CD4-positive, alpha-beta T cell treated with Interferon gamma for 1 hour (primary cell): ENCODE measurements around the gene ITK.

ENCODE experiments used
- DNase-seq: peaks from one replicate; pipeline ENCODE4 v3.0.0-alpha.2; 2020

Gene ITK

DNA sequence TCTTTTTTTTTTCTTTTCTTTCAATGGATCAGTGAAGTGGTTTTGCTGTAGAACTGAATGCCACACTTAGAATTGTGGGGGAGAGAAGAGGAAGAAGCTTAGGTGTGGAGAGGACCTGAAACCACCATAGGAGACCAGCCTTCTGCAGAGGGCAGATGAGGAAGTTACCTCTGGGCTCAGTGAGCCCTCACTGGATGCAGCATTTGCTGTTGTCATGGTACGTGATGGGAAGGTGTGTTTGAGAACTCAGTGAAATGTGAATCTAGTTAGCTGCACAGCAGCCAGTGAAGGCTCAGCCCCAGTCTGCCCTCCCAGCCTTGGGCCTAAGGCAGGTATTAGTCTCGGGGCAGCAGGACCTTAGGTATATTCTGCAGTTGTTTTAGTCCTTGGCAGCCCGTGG lies 102.8 kb downstream of the ITK start:
- peak; percentile 69 for DNase-seq

DNA sequence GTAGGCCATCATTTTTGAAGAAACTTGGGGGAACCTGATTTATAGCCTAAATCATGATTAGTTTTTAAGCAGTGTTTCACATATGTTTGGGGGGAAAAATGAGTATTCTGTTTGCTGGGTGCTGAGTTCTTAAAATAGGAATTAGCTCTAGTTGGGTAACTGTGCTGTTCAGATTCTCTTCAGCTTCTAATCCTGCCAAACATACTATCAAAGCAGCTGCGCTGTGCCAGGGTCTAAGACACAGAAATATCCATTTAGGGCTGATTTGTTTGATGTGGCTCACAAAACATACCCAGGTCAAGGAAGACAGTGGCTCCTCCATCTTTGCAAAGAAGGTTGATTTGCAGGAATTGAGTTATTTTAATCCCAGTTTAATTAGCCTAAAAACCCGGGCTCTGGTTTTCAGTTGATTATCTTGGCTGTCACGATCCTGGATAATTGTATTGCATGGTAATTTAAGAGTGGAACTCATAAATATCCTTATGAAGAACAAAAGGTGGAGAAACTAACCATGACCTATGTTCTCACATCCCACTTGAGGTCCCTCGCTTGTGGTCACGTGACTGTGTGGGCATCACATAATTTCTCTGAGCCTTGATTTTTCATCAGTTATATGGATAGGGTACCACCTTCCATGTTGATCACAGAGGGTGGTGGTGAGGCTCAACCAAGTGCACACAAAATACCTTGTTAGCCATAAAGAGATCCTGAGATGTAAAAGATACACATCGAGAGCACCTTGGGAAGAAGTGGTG lies 104.0 kb downstream of the ITK start:
- no peak for DNase-seq

DNA sequence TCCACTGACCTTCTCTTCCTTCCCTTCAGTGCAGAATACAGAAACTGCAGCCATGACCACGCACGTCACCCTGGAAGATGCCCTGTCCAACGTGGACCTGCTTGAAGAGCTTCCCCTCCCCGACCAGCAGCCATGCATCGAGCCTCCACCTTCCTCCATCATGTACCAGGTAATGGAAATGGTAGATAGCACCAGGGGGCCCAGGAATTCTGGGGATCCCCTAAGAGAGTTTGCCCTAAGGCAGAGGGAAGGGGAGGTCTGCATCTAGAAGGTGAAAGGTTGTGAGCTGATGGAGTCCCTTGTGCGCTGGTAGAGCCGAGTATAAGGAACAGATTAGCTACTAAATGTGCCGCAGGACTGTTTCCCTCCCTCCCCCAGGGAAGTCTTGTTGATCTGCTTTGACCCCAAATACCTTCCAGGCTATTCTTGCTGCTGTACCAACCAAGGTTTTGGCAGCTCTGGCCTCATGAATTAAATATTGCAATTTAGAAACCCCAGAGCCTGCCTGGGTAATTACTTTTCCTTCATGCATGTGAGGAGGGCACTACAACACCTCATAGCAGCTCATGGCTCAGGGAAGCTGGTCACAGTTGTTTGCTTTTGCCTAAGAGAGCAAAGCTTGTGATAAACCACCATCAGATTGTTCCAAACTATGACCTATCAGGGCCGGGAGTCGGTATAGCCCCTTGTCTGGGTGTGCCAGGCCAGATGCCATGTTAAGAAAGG lies 104.8 kb downstream of the ITK start:
- DNase-seq = no peak

DNA sequence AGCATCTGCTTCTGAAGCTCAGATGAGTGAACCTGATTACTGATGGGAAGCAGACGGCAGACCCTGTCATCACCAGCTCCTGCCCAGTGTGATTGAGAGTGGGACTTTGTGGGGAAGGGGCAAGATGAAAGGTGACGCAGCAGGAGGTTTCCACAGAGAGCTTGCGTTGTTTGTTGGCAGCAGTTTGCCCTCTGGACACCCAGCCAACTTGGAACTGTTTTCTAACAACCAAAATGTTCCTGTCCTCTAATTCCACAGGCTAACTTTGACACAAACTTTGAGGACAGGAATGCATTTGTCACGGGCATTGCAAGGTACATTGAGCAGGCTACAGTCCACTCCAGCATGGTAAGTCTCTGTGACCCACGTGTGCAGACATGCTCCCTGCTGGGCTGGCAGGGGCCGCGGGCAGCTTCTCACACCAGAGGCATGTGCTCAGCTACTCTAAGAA lies 106.1 kb downstream of the ITK start:
- no peak for DNase-seq

DNA sequence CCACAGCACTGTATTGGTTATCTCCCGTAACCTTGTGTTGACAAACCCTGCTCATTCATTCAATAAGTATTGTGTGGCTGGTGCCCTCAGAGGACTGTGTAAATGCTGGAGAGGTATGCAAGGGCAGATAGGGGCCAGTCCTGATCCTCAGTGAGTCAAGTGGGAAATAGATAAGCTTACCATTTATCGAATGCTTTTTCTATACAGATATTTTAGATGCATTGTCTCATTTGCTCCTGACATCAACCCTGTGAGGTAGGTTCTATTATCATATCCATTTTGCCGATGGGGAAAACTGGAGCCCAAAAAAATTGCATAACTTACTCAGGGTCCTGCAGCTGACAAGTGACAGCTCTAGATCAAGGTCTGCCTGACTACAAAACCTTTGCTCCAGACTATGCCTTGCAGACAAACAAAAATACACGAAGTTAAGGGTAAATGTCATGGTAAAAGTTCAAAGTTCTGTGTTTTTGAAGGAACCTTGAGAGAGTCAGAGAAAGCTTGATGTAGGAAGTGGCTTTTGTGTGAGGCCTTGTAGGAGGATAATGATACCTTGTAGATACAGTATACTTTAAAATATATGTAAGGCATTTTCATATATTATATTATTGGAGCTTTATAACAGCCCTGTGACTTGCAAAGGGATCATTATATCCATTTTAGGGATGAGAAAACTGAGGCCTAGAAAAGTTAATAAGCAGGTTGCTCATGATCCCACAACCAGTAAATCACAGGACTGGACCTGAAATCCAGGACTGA lies 107.9 kb downstream of the ITK start:
- DNase-seq = no peak

DNA sequence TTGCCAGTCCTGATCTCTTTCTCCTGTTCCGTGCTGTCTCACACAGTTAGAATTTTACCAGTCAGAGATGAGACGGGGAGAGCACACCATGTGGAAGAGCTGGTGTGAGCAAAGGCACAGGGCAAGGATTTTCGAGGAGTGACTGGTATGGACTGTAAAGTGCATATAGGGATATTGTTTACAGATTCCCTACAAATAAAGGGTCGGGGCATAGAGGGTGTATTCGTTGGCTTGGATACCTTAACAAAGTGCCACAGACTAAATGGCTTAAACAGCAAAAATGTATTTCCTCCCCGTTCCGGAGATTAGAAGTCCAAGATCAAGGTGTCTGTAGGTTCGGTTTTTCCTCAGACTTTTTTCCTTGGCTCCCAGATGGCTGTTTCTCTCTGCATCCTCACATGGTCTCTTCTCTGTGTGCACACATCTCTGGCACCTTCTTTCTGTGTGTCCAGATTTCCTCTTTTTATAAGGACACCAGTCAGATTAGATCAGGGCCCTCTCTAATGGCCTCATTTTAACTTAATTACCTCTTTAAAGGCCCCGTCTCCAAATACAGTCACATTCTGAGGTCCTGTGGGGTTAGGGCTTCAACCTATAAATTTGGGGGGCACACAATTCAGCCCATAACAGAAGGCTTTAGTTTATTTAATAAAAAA lies 108.7 kb downstream of the ITK start:
- DNase-seq = no peak

DNA sequence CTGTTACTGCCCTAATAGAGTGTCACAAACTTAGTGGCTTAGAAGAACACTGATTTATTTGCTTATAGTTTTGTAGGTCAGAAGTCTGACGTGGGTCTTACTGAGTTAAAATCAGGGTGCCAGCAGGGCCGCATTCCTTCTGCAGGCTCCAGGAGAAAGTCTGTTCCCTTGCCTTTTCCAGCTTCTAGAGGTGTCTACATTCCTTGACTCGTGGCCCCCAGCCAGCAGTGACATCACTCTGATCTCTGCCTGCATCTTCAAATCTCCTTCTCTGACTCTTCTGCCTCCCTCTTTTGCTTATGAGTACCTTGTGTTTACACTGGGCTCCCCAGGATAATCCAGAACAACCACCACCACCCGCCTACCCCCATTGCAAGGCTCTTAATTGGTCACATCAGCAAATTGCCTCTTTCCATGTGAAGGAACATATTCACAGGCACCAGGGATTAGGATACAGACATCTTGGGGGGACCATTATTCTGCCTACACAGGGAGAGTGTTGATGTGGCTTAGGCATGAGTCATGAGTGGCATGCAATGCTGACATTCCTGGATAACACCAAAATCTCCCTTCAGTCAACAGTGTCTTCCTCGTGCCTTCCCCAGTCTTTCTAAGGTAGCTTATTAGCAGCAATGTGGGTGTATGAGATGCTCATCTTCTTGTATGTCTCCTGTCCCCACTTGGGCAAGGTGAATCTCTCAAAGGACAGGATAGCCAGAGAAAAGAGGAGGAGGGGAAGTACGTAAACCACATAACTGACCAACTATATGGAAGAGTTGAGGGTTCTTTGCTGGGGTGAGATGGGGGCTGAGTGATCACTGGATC lies 109.7 kb downstream of the ITK start:
- no peak for DNase-seq

DNA sequence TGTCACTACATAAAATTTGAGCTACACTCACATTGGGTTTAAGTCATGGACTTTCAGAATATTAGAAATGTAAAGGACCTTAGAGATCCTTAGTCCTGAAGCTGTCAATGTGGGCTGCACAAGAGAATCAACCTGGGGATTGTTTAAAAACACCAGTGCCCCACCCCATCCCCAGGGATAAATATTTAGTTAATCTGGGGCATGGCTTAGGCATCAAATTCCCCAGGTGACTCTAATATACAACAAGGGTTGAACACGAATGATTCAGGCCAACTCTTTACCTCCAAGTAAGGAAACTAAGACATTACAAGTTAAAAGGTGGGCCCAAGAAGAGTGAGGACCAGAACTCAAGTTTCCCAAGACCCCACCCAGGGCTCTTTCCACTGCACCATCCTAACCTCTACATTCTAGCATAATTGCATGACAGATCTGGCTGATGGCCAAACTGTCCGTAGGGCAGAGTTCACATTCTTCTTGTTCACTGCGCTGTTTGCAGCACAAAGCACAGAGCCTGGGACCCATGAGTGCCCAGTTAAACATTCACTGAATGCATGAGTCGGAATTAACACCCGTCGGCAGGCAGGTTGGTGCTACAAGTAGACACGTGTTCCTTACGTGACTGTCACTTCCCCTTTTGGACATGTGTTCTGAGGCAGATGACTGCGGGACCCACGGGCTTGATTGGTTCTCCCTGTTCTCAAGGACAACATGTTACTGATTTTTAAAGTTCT lies 110.5 kb downstream of the ITK start:
- peak; percentile 58 for DNase-seq

DNA sequence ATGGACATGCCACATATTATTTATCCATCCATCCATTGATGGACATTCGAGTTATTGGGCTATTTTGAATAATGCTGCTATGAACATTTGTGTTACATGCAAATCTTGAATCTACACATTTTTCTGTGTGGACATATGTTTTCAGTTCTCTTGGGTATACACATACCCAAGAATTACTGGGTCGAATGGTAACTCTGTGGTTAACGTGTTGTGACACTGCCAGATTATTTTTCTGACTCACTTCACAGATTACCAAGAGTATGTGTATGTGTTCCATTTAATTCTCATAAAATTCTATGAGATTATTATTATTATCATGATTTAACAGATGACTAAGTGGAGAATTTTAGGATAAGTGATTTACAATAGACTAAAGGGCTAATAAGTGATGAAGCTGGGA lies 112.0 kb downstream of the ITK start:
- no peak for DNase-seq

DNA sequence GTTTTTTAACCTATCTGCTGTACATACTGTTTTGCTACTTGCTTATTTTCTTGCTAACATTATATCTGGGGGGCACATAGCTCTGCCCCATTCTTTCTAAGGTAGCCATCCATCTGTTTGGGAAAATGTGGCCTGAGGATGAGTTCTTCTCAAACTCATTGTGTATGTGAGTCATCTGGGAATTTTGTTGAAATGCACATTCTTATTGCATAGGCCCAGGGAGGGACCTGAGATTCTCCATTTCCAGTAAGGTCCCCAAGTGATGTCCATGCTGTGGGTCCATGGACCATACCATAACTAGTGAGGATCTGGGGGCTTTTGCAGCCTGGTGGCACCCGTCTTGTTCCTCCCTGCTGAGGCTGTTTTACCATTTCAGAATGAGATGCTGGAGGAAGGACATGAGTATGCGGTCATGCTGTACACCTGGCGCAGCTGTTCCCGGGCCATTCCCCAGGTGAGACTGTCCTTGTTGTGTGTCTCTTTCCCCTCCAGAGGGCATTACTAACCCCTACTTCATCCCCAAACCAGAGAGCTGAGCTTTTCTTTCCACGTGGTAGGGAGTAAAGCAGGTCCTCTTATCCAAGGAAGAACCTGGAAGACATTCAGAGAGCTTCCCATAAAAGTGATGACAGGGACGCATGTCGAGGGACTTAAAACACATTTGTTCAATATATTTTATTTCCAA lies 113.9 kb downstream of the ITK start:
- DNase-seq = no peak

DNA sequence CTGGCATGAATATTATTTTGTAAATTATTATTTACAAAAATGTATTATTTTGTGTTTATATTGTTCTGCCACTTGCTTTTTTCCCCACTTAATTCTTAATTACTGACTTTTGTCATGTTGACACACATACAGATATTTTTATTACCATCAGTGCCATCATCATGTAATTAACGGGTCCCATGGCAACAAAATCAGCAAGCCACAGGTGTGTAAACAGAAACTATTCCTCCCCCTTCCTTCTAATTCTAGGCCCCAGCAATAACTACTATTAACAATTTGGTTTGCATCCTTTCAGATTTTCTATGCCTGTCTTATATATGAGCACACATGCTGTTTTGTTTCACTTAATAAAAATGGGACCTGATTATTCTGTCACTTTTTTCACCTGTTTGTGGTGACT lies 114.6 kb downstream of the ITK start:
- DNase-seq = no peak

DNA sequence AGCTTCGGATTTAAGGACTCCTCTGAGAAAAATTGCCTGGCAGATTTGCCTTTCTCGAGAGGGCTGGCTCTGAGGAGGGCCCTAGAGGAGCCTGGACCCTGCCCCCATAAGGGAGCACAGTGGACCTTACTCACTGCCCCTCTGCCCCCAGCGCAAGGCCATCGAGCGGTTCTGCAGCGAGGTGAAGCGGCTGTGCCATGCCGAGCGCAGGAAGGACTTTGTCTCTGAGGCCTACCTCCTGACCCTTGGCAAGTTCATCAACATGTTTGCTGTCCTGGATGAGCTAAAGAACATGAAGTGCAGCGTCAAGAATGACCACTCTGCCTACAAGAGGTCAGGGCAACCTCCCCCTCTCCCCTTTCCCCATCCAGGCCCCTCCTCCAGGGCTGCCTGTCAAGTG lies 119.9 kb downstream of the ITK start:
- DNase-seq = no peak

DNA sequence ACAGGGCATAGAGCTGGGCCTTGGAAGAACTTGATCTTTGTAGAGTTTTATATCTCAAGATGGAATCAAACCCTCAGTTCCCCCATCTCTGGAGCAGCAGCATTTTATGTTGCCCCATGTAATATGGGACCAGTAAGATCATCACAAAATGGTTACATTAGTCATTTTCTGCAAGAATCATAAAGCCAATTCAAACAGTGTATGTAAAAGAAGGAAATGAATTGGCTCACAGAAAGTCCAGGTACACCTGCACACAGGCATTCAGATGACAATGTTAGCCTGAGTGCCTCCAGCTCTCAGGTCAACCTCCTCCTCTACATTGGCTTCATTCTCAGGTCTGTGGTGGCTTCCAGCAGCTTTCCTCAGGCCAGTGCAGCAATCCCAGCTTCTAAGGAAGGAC lies 120.4 kb downstream of the ITK start:
- no peak for DNase-seq

DNA sequence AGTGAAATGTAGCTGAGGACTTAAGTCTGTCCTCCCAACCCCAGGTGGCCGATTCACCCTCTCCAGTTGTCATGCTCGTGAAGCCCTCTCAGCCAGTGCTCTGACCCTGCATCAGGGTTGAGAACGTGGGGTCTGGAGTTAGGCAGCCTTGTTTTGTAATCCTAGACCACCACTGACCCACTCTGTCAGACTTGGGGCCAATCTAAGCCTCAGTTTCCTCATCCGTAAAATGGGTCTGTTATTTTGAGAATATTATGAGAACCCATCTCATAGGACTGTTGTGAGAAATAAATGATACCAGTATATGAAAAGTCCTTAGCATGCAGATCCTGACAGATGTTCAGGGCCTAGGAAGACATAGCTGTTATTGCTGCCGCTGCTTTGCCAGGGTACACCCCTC lies 122.4 kb downstream of the ITK start:
- DNase-seq = no peak

DNA sequence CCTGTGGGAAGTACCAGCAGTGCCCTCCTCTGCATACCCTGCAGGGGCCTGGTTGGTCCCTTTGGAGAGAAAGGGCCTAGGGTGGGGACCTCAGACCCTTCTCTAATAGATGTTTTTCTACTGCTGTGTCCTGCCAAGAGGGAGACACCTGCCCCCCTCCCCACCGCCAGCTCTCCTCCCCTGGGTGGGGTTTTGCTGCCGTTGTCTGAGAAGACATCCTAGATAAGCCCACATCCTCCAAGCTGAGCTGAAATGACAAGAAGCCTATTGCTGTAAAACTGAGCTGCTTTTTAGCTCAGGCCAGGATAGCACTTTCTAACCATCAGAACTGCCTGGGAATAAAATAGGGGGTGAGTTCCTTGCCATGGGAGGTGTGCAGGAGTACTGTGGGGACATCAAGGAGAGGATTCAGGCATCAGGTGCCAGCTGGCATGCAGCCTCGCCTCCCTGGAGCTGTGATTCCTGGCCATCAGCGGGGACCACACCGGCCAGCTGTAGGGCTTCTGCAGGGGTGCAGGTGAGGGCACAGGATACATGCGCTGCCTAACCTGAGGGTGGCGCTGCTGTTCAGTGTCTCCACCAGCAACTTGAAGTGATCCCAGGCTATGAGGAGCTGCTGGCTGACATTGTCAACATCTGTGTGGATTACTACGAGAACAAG lies 123.2 kb downstream of the ITK start:
- peak; percentile 38 for DNase-seq
